Pancreas (tissue), 10 donors: ENCODE measurements around the gene APP. TPM values are rescaled to one million over a fixed set of nuclear protein-coding genes. Genes with fewer than 3 reads are reported as not detected.

Experiments
- ATAC-seq, 4 donors: fragments of 200-7000 bp; cut with Tn5 transposase; one replicate each; pipeline versions ENCODE4 v1.8.0 to v1.9.1; 2020; ENCODE audit warnings: mild to moderate bottlenecking in 4 of 4, moderate library complexity in 4 of 4
- DNase-seq, 6 donors: peaks; one replicate each; pipeline ENCODE4 v3.0.0-alpha.2; 2020
- FAIRE-seq: peaks from 2 replicates; lab custom pipeline; 2012; peaks lifted over from hg19 to GRCh38; lab: Jason Lieb, UNC
- H3K27ac ChIP-seq, 4 donors: fragments of 200-600 bp; sonication (generic); 1 replicate in 3 of 4; 2 replicates in 1 of 4; pipeline versions ENCODE4 v1.5.0 to v1.8.0; 2020
- H3K27me3 ChIP-seq, 4 donors: fragments of 200-600 bp; one replicate each; pipeline ENCODE4 v1.8.0; 2021
- H3K36me3 ChIP-seq, 3 donors: fragments of 200-600 bp; sonication (generic) in 1 of 3; one replicate each; pipeline versions ENCODE4 v1.5.0 to v1.8.0; 2020 to 2021
- H3K4me1 ChIP-seq, 3 donors: fragments of 200-600 bp; one replicate each; pipeline ENCODE4 v1.8.0; 2021
- H3K4me3 ChIP-seq, 4 donors: fragments of 200-600 bp; sonication (generic) in 2 of 4; one replicate each; pipeline versions ENCODE4 v1.5.0 to v1.8.0; 2020 to 2021
- H3K9me3 ChIP-seq, 4 donors: fragments of 200-600 bp; one replicate each; pipeline ENCODE4 v1.8.0; 2021
- CTCF ChIP-seq, 4 donors: fragments of 200-600 bp; sonication (generic) in 3 of 4; IDR thresholded peaks; one replicate each; pipeline versions ENCODE4 v1.5.0 to v1.8.0; 2021; ENCODE audit warnings: antibody characterized with exemption in 4 of 4
- WGBS, 2 donors: extraction: QIAGEN DNeasy Blood & Tissue Kit; methylation state at CpG; one replicate each; pipeline ENCODE4 v1.1.7; 2013; 5-methylcytosine and 5-hydroxymethylcytosine counted together
- intact Hi-C, 3 donors: fragments of 100-400 bp; cut with DNase I; formaldehyde crosslinking; loops; one replicate each; pipeline versions ENCODE4 v1.11.1 to v1.14.2; 2022
- polyA plus RNA-seq, 2 donors: library from polyadenylated mRNA; stranded (reverse); fragments of 200-250 nt; gene quantifications; one replicate each; pipeline ENCODE4 v1.2.3, GENCODE V29; 2013
- total RNA-seq, 6 donors: library from RNA; stranded (reverse); fragmentation: NEBNext Ultra II Directional in 4 of 6; extraction: Animal tissue kit (Norgen Biotek cat#: 25700) in 4 of 6; gene quantifications; one replicate each; pipeline versions ENCODE4 v1.2.1 to v1.2.4, GENCODE V29; 2021 to 2023
- donor health status: healthy with polysubstance abuse.
- donor health status: DM: no; HTN: no; CAD: no; lungs with moderate emphysema.
- donor health status: DM: no; HTN: no; CAD: no.
- donor health status: control.
- donor health status: control.
- donor health status: Bipolar disorder and iron deficiency.
- donor health status: DM: yes; HTN: yes; CAD: no.
- donor health status: DM: no; HTN: no; CAD: no.
- donor health status: DM: no; HTN: no; CAD: no.
- donor health status: DM: yes; HTN: yes; CAD: no.

APP gene
- total and polyA plus RNA-seq, 8 donors: 50.7 to 372 (median 165) TPM

GRCh38 chr21:25895565-25896205, 274.9 kb downstream of the APP start:
- Histone ChIP-seq H3K27ac (no peak overlapping the region), H3K27me3 (no peaks in the 10 kb centered on the region), H3K4me3 (no peak overlapping the region), H3K4me1 (no peaks in the 10 kb centered on the region), H3K9me3 (no peaks in the 10 kb centered on the region), H3K36me3 (peaks cover 0 to 7% (median 0%) of the 10 kb centered on the region in 3 donors)
- no peak for FAIRE-seq
- WGBS, 2 donors: 30 to 36% methylated on average over 6 of the region's 6 CpGs
- intact Hi-C loops: loop anchor here in 1 of 3 donors (5.0 kb wide), 1 partner anchor 277 kb away; the partner anchor contains the start of gene APP
- peak in 3 of 4 donors; percentile 19 to 36 (median 20) for TF ChIP-seq CTCF (IDR thresholded peaks at IDR 0.05)
- DNase-seq: no peak
- peak; percentile 86 to 95 (median 90) for ATAC-seq

GRCh38 chr21:25893191-25893590, 277.4 kb downstream of the APP start:
- TF ChIP-seq CTCF (IDR thresholded peaks at IDR 0.05): no peak
- FAIRE-seq (no peak), ATAC-seq (no peak), DNase-seq (no peak)
- intact Hi-C loops: no loop called here
- Histone ChIP-seq H3K36me3 (peaks cover 0 to 7% (median 0%) of the 10 kb centered on the region in 3 donors), H3K27me3 (no peaks in the 10 kb centered on the region), H3K27ac (no peak overlapping the region), H3K4me1 (no peaks in the 10 kb centered on the region), H3K9me3 (no peaks in the 10 kb centered on the region), H3K4me3 (no peak overlapping the region)
- WGBS, 2 donors: 64 to 67% methylated on average over 1 of the region's 1 CpG

- H3K36me3 ChIP-seq: no peaks in the 10 kb centered on the region
- 95 to 98% methylated on average over 5 of the region's 5 CpGs for WGBS, 2 donors
- H3K4me3 ChIP-seq: no peak overlapping the region
- no peak for FAIRE-seq
- H3K27me3 ChIP-seq: no peaks in the 10 kb centered on the region
- ATAC-seq: no peak
- no peaks in the 10 kb centered on the region for H3K4me1 ChIP-seq
- no peak overlapping the region for H3K27ac ChIP-seq
- no peak for DNase-seq
- no peaks in the 10 kb centered on the region for H3K9me3 ChIP-seq
- intact Hi-C loops: no loop called here
- no peak for TF ChIP-seq CTCF (IDR thresholded peaks at IDR 0.05)
Observed at GRCh38 chr21:25891596-25891995, 279.0 kb downstream of the APP start.

GRCh38 chr21:25890001-25890400, 280.6 kb downstream of the APP start:
- no peaks in the 10 kb centered on the region for H3K36me3 ChIP-seq
- no peak for TF ChIP-seq CTCF (IDR thresholded peaks at IDR 0.05)
- FAIRE-seq (no peak), DNase-seq (no peak), ATAC-seq (peak in 1 of 4 donors; percentile 36)
- whole genome bisulfite sequencing, 2 donors: 88 to 98% methylated on average over 2 of the region's 2 CpGs
- H3K4me1 ChIP-seq: no peaks in the 10 kb centered on the region
- no peaks in the 10 kb centered on the region for H3K9me3 ChIP-seq
- intact Hi-C loops: no loop called here
- H3K27me3 ChIP-seq: no peaks in the 10 kb centered on the region
- no peak overlapping the region for H3K27ac ChIP-seq
- no peak overlapping the region for H3K4me3 ChIP-seq

- Histone ChIP-seq H3K4me3 (no peak overlapping the region), H3K27ac (no peak overlapping the region), H3K36me3 (no peaks in the 10 kb centered on the region), H3K9me3 (no peaks in the 10 kb centered on the region), H3K27me3 (no peaks in the 10 kb centered on the region), H3K4me1 (no peaks in the 10 kb centered on the region)
- intact Hi-C loops: loop anchor here in 1 of 3 donors (5.0 to 10.0 kb wide), 2 partner anchors 286 to 829 kb away; partner anchors contain the start of gene APP
- FAIRE-seq (no peak), ATAC-seq (no peak), DNase-seq (no peak)
- TF ChIP-seq CTCF (IDR thresholded peaks at IDR 0.05): no peak
- 86 to 87% methylated on average over 9 of the region's 9 CpGs for WGBS, 2 donors
Observed at GRCh38 chr21:25888711-25889110, 281.9 kb downstream of the APP start.
